DND-41 (cell line): Measurements from ENCODE around the gene TTC33.

Source experiments
- CTCF ChIP-seq: IDR thresholded peaks from 2 replicates; pipeline ENCODE4 v1.5.1; 2012; ENCODE audit warnings: borderline replicate concordance, low read length, moderate library complexity, mild to moderate bottlenecking; ENCODE audit not compliant: poor library complexity, severe bottlenecking; ENCODE audit errors: extremely low read depth
- EZH2 ChIP-seq: IDR thresholded peaks from 3 replicates; pipeline ENCODE4 v1.6.1; 2012; ENCODE audit warnings: borderline replicate concordance, low read depth, mild to moderate bottlenecking, moderate library complexity, low read length, inconsistent platforms; ENCODE audit not compliant: severe bottlenecking

GRCh38 chr5:40507095-40507494, 248.7 kb downstream of the TTC33 start:
- TF ChIP-seq CTCF, result peak; percentile 58
- TF ChIP-seq EZH2, result no peak
